Measurements from ENCODE around the gene ATAD3A.
"Not testable (repeated sequence)": the region's sequence is repeated elsewhere in the genome, so short reads cannot be mapped to it uniquely, and the experiment has no call there.

ATAD3A gene

GRCh38 chr1:1540818-1541628 lies 29.1 kb downstream of the ATAD3A start:
- no peak for DNase-seq

- no peak for DNase-seq
These were observed 30.2 kb downstream of the ATAD3A start for GRCh38 chr1:1541956-1542765.

GRCh38 chr1:1542766-1543705 lies 31.1 kb downstream of the ATAD3A start:
- no peak for DNase-seq

GRCh38 chr1:1543706-1544099 lies 31.7 kb downstream of the ATAD3A start:
- no peak for DNase-seq

GRCh38 chr1:1544544-1544943 lies 32.6 kb downstream of the ATAD3A start:
- DNase-seq = no peak

- DNase-seq = no peak
These were observed 34.2 kb downstream of the ATAD3A start for GRCh38 chr1:1545946-1546737.

- DNase-seq = no peak
These were observed 35.0 kb downstream of the ATAD3A start for GRCh38 chr1:1547011-1547410.

- no peak for DNase-seq
These were observed 35.5 kb downstream of the ATAD3A start for GRCh38 chr1:1547476-1547875.

GRCh38 chr1:1548591-1548990 lies 36.6 kb downstream of the ATAD3A start:
- DNase-seq = no peak

GRCh38 chr1:1550087-1550486 lies 38.1 kb downstream of the ATAD3A start:
- DNase-seq = no peak

GRCh38 chr1:1550591-1551432 lies 38.9 kb downstream of the ATAD3A start:
- peak; percentile 11 for DNase-seq

- no peak for DNase-seq
These were observed 39.7 kb downstream of the ATAD3A start for GRCh38 chr1:1551524-1552262.

GRCh38 chr1:1552263-1552639 lies 40.3 kb downstream of the ATAD3A start:
- DNase-seq = no peak

- no peak for DNase-seq
These were observed 42.0 kb downstream of the ATAD3A start for GRCh38 chr1:1553821-1554494.

- DNase-seq = no peak
These were observed 42.6 kb downstream of the ATAD3A start for GRCh38 chr1:1554550-1554925.

GRCh38 chr1:1554926-1555915 lies 43.3 kb downstream of the ATAD3A start:
- DNase-seq = no peak

GRCh38 chr1:1556505-1556904 lies 44.5 kb downstream of the ATAD3A start:
- no peak for DNase-seq

GRCh38 chr1:1556961-1557360 lies 45.0 kb downstream of the ATAD3A start:
- DNase-seq = not testable (repeated sequence)

GRCh38 chr1:1557688-1558087 lies 45.7 kb downstream of the ATAD3A start:
- DNase-seq = not testable (repeated sequence)
